Cardiac atrium fibroblast (primary cell): ENCODE results near the gene MRPS9. TPM values are rescaled to one million over a fixed set of nuclear protein-coding genes. Genes with fewer than 3 reads are reported as not detected.

Experiments
- total RNA-seq: library from RNA; depleted of rRNA; stranded (reverse); fragments of >200 nt; gene quantifications from 2 replicates; pipeline ENCODE4 v1.2.3, GENCODE V29; 2015

MRPS9 gene
- total RNA-seq, result 11.2 and 13.9 TPM in 2 replicates

DNA sequence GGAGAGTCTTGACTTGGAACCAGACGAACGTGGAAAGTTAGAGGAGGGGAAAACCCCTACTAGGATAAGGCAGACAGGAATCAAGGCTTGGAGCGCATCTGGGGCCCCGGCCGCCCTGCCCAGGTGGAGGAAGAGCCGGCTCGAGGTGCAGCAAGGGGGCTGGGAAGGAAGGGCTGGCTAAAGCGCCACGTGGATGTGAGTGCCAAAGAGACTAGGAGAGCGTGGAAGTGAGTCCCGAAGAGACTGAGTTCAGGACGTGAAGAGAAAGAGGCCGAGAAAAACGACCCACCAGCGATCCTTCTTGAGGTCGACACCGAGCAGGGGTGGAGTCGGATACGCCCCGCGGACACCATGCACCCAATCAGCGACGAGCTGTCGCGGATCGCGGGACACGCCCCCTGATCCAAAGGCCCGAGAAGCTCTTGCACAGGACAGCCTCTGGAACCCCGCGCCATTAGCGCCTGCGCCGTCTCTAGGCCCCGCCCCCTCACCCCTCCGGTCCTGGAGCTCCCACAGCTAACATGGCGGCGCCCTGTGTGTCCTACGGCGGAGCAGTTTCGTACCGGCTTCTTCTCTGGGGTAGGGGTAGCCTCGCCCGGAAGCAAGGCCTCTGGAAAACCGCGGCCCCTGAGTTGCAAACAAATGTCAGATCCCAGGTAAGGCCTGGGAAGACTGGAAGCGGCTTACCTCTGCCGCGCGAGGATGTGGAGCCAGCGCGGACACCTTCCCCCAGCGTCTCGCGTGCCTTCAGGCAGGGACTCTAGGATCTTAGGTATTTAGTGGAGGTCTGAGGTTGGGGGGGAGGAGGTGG, at the start of gene MRPS9:
Gene MRPS9, plus strand, starts transcription at position 498 of the 811 bp plus-strand sequence. Its CDS starts 24 bp downstream, at position 522.

Other genes with a start within 250 kb of the MRPS9 start
- not detected in 2 replicates for gene POU3F3, start 184.0 kb upstream of the MRPS9 start, total RNA-seq
- not detected in 2 replicates for gene GPR45, start 203.7 kb downstream of the MRPS9 start, total RNA-seq